GM19395 (cell line): Measurements from ENCODE around the gene ZNF516.

Experiments used
- ATAC-seq: cut with Tn5 transposase; IDR thresholded peaks from one replicate; pipeline ENCODE4 v1.9.1; 2021; ENCODE audit warnings: mild to moderate bottlenecking, moderate library complexity; ENCODE audit not compliant: unreplicated experiment

The ZNF516 gene

GRCh38 chr18:76402026-76402990 is 92.7 kb downstream of the ZNF516 start:
- ATAC-seq: no peak

DNA sequence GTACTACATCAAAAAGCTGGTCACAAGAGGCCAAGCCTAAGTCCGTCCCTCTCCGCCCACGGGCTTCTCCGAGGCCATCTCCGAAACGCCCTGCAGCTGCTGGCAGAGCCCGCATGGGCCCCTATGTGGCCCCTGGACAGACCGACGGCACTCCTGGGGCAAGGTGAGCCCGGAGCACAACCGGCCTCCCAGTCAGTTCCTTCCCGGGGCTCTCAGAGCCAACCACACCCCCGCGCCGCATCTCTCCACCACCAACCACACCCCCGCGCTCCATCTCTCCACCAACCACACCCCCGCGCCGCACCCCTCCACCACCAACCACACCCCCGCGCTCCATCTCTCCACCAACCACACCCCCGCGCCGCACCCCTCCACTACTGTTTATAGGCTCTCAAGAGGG is 93.5 kb downstream of the ZNF516 start:
- ATAC-seq: no peak

- no peak for ATAC-seq
Observed at GRCh38 chr18:76399613-76400391, 95.2 kb downstream of the ZNF516 start.

GRCh38 chr18:76398896-76399612 is 96.0 kb downstream of the ZNF516 start:
- peak; percentile 95 for ATAC-seq

- no peak for ATAC-seq
Observed at GRCh38 chr18:76398295-76398694, 96.7 kb downstream of the ZNF516 start.

DNA sequence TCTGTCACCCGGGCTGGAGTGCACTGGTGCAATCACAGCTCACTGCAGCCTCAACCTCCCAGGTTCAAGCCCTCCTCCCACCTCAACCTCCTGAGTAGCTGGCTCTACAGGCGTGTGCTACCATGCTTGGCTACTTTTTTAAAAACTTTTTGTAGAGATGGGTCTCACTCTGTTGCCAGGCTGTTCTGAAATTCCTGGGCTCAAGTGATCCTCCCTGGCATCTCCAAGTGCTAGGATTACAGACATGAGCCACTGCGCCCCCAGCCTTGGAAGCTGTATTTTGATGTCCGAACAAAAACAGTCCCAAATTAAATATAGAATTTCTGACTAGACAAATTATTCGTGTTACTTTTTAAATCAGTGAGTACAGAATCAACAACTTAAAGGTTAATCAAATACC is 97.4 kb downstream of the ZNF516 start:
- ATAC-seq: no peak

DNA sequence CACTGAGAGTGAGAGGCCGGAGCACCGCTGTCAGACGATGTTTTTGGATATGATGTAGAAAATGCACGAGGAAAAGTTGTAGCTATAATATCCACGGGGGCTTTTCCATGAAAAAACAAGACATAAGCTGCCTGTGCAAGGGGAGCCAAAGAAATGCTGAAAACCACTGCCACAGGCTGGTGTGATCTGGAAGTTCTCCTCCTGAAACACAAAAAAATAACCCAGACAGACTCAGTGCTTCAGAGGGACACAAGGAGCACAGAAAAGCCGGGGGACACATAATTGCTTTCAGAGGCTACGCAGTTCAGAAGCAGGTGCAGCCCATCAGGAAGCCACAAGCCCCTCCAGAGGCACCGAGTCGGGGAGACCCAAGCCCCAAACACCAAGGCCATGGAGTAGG is 98.2 kb downstream of the ZNF516 start:
- ATAC-seq: no peak

- no peak for ATAC-seq
Observed at GRCh38 chr18:76395609-76396008, 99.4 kb downstream of the ZNF516 start.

GRCh38 chr18:76394780-76395476 is 100.1 kb downstream of the ZNF516 start:
- ATAC-seq: no peak

- ATAC-seq: no peak
Observed at GRCh38 chr18:76392349-76392748, 102.7 kb downstream of the ZNF516 start.

DNA sequence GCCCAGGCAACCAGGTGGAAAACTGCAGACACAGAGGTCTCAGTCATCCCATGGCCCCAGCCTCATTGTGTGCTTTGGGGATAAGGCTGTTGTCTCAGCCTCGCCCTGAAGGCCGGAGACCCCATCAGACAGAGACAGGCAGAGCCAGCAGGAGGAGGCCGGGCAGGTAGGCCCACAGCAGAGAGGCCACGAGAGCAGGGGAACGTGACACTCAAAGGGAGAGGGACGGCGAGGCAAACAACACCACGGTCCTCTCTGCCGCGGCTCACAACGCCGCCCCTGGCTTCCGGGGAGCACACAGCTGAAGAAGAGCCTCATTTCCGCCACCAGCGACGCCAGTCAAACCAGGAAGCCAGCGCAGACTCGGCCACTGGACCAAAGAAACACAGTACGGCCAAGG is 103.3 kb downstream of the ZNF516 start:
- ATAC-seq: no peak

DNA sequence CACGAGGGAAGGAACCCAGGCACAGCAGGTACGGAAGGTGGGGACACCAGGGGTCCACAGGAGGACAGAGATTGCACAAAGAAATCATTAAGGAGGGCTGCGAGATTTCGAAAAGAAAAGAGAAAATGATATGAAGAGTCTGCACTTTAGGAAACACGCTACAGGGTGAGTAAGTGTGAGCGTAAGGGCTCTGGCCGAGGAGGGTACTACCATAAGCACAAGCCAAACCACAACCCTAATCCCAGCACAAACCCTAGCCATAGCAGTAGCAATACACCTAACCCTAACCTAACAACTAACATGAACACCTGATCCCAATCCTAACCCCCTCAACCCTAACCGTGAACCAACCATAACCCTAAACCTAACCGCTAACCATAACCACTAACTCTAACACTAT is 104.0 kb downstream of the ZNF516 start:
- ATAC-seq: no peak

DNA sequence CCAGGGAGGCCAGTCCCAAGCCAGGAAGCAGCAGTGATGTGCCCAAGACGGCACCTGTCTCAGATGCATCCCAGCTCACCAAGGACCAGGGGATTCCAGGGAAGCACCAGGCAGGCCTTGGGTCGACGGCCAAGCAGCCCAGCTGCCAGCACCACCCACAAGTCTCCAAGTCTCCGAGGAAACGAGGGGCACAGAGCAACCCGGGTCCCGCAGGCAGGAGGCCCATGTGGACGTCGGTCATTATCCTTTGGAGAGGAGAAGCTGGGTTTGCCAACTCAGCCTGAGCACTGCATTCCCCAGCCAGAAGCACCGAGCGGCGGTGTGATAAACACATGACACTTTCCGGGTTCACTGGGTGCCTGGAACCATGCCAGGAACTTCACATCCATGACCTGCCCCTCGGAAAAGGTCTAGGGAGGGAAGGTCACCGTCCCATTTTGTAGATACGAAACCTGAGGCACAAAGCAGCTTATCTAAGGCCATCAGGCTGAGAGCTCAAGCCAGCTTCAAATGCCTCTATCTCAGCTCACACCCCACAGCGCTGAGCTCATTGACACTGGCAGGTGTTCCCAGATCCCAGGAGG is 104.5 kb downstream of the ZNF516 start:
- no peak for ATAC-seq

- ATAC-seq: no peak
Observed at GRCh38 chr18:76389716-76390115, 105.3 kb downstream of the ZNF516 start.

DNA sequence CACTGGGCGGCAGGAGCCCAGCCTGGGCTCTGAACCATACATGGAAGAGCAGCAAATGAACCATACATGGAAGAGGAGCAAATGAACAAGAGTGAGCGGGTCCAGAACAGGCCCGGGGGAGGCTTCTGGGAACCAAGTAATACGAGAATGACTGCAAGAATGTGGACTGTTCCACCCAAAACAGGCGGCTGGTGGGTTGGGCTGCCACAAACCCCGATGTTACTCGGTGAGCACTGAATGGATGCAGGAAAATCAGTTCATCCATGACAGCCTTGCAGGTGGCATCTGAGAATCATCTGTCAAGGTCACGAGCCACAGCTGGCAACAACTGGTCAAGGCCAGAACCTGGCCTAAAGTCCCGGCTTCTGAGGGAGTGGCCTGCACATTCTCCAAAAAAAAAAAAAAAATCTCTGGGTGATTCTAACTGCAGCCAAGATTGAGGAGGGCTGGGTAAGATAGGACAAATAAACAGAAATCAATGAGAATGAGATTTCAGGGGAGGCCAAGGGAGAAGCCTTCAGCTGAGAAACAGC is 106.1 kb downstream of the ZNF516 start:
- ATAC-seq: no peak

DNA sequence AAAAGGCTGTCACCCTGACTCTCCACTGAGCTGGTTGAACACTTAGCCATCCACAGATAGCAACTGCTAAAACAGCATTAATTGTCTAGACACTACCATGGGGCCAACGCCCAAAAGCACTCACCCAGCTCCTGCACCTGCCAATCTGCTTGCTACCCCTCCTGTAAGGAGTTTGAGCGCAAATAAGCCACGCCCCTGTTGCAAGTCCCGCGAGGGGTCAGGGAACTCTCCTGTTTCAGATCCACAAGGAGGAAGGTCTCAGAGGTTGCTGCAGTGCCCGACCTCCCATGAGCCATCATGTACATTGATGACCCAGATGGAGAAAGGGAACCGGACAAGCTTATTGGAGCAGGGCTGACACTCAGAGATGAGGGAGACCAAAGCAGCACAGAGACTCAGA is 106.8 kb downstream of the ZNF516 start:
- ATAC-seq: no peak

DNA sequence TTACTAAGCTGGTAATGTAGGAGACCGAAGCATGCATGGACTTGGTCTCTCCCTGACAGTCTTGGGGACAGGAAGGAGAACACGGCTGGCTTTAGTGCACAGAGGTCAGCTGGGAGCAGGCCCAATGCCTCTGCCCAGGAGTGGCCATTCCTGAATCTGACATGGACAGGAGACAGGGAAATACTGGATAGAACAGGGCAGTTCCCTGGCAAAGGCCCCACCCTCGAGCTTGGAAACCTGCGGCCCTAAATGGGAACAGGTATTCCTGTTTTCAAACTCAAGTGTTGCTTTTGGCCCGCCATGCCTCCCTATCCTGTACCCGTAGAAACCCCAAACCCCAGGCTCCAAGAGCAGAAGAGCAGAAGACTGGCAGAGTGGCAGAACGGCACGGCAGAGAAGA is 107.4 kb downstream of the ZNF516 start:
- ATAC-seq: no peak

- ATAC-seq: no peak
Observed at GRCh38 chr18:76386886-76387285, 108.2 kb downstream of the ZNF516 start.

- ATAC-seq: no peak
Observed at GRCh38 chr18:76386071-76386470, 109.0 kb downstream of the ZNF516 start.

DNA sequence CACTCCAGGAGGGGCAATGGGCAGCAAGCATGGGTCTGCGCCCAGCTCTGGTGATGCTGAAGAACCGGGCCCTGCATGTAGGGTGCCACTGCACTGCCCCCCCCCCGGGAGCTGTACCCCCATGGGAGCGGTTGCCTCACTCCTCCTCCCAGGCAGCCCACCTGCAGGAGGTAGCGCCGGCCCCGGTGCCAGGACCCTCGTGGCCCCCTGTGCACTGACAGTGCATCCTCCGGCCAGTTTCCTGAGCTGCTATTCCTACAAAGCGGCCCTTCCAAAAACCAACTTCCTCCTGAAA is 109.4 kb downstream of the ZNF516 start:
- no peak for ATAC-seq
